GM18951 (cell line): ENCODE data around the gene SLC6A18.

Experiments
- POLR2A ChIP-seq: IDR thresholded peaks from 4 replicates; pipeline ENCODE4 v1.6.1; 2011; ENCODE audit warnings: mild to moderate bottlenecking; ENCODE audit not compliant: insufficient read length, insufficient read depth; ENCODE audit errors: extremely low read depth
- in situ Hi-C: fragments of 300-500 bp; cut with MboI; formaldehyde crosslinking; loops from one replicate; pipeline ENCODE4 v1.12.0; 2022; ENCODE audit warnings: low sequenced_read_pairs, mixed read lengths, inconsistent platforms; ENCODE audit not compliant: unreplicated experiment

The SLC6A18 gene

DNA sequence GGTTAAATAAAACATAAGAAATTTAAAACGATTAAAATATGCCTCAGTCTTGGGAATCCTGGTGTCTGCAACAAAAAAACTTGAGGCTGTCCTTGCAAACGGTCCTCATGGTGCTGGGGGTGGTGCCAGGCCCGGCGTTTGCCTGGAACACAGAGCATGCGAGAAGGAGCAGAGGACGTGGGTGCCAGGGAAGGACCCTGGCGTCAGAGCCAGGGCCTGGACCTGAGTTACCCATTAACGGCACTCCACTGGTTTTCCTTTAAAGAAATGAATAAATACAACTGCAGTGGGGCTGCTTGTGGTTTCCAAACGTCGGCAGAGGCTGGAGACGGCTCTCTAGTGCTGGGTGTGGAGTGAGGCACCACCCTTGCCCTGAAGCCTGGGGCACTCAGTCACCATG is at the start of gene SLC6A18:
Gene SLC6A18 (plus strand): TSS at position 301 of the 400 bp plus-strand sequence. CDS start 97 bp downstream, at position 398.
- no peak for TF ChIP-seq POLR2A
- in situ Hi-C loops: no loop called here

DNA sequence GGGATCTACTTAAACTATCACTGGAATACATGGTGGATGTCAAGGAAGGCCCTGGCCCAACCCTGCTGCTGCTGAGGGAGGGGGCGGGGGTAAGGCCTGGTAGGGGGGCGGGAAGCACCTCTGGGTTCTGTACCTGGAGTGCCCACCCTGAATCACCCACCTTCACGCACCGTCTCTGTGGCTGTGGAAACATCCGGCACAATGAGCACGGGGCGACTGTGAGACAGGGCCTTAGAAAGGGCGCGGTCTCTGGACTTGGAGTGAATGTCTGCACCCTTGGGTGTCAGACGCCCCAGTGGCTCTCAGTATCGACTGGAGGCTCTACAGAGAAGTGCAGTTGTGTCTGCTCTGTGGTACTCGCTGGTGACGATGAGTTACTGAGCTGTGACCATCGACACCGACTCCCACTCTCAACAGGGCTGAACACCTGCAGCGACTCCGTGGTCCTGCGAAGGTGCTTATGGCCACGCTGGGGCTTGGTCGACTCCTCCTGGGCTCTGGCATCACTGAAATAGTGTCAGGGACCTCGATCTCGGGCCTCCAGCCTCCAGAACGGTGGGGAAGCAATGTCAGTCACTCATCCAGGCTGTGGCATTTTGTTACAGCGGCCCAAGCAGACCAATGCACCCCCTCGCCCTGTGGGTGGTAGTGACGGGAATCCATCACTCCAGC is 49.2 kb upstream of the SLC6A18 start:
- in situ Hi-C loops: loop anchor here (10.0 kb wide), 1 partner anchor 469 kb away; no protein-coding TSS in a partner anchor
- TF ChIP-seq POLR2A: no peak

DNA sequence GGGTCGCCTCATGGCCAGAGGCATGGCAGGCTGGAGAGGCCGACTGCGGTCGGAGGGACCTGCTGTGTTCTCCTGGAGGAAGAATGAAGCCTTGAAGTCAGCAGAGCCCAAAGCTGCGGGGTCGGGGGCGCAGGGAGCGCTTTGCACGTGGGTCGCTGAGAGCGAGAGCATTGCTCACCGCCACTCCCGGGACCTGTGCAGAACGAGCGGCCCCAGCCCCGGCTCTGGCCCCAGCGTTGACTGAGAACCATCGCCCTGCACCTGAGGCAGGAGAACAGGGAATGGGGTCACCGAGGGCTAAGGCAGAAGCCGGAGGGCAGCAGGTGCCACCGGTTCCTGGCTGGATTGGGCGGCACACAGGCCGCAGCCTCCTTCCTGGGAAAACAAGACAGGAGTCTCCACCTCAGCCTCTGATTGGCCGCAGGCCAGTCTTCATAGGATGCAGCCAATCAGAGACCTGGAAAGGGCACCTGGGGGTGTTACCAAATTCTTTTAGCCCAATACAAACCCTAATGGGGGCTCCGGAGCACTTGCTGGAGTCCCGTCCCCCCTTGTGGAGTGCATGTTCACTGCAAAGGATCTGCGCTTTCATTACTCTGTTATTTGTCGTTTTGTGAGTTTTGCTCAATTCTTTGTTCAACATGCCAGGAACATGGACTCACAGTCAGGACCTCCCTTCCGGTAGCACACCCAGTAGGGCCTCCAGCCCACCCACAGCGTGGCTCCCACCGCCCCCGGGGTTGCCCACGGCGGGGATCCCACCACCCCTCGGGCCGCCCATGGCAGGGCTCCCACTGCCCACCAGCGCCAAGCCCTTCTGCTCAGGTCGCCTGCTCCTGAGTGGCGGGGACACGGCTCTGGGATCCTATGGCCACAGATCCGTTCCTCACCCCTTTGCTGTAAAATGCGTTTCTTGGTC is 48.4 kb upstream of the SLC6A18 start:
- in situ Hi-C loops: loop anchor here (10.0 kb wide), 1 partner anchor 468 kb away; no protein-coding TSS in a partner anchor
- no peak for TF ChIP-seq POLR2A

DNA sequence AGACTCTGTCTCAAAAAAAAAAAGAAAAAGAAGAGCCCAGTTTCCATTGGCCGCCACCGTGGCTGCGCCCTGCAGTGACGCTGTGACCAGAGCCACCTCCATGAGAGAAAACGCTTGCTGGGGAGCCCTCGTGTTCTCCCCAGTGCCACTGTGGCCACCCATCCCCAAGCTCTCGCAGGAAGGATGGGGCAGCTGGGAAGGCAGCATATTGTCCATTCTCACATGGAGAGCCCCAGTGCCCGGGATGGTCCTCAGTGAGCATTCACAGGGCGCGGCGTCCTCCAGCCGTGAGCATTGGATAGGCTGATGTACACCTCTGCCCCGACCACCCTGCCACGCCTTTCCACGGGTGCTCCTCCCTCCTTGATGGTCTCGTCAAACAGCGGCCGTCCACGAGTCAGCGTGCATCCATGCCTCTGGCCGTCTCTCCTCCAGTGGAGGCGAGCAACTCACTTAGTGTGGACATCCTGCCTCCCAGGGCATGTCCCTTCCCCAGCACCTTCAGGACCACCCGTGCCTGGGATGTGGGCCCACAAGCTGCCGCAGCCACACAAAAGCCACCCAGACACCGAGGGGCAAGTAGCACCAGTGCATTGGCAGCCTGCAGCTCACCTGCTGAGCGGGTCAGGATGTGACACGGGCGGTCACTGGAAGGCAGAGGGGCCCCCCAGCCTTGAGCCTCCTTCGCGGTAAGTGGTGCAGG is 47.2 kb upstream of the SLC6A18 start:
- in situ Hi-C loops: loop anchor here (10.0 kb wide), 1 partner anchor 467 kb away; no protein-coding TSS in a partner anchor

GRCh38 chr5:1178529-1179382 is 46.4 kb upstream of the SLC6A18 start:
- in situ Hi-C loops: loop anchor here (10.0 kb wide), 1 partner anchor 466 kb away; no protein-coding TSS in a partner anchor
- TF ChIP-seq POLR2A: no peak

More for the DNA sequence above, 47.2 kb upstream of the SLC6A18 start:
- no peak for TF ChIP-seq POLR2A

GRCh38 chr5:1179383-1179715 is 45.8 kb upstream of the SLC6A18 start:
- in situ Hi-C loops: loop anchor here (10.0 kb wide), 1 partner anchor 465 kb away; no protein-coding TSS in a partner anchor
- no peak for TF ChIP-seq POLR2A

DNA sequence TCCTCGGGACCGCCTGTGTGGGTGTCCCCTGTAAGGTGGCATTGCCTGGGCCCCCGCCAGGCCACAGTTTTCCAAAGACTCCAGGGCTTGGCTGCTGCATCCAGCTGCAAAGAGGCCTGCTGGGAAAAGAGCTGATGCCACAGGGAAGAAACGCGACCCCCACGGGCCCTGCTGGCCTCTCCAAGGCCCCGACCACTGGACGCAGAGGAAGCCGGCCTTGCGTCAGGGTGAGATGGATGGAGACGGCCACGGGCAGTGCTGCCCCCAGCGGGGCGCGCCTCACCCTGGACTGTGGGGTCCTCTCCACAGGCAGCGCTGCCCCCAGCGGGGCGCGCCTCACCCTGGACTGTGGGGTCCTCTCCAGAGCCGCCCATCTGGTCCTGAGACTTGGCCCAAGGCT is 45.1 kb upstream of the SLC6A18 start:
- in situ Hi-C loops: no loop called here
- TF ChIP-seq POLR2A: no peak

DNA sequence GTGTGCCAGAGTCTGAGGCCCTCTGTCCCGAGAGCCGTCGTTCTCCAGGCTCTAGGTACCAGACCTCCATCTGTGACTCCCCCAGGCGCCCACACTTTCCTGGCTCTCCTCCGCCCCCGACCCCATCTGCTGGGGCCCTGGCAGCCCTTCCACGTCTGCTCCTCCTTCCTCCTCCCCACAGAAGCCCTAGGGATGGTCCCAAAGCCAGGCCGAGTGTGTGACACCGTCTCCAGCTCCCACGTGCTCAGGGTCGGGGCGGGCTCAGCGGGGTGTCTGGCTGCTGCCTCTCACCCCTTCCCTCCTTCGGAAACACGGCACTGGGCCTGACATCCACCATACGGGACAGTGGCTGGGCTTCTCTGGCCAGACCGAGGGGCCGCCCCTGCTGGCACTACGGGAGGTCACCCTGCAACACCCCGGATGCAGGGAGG is 44.3 kb upstream of the SLC6A18 start:
- no peak for TF ChIP-seq POLR2A
- in situ Hi-C loops: no loop called here

DNA sequence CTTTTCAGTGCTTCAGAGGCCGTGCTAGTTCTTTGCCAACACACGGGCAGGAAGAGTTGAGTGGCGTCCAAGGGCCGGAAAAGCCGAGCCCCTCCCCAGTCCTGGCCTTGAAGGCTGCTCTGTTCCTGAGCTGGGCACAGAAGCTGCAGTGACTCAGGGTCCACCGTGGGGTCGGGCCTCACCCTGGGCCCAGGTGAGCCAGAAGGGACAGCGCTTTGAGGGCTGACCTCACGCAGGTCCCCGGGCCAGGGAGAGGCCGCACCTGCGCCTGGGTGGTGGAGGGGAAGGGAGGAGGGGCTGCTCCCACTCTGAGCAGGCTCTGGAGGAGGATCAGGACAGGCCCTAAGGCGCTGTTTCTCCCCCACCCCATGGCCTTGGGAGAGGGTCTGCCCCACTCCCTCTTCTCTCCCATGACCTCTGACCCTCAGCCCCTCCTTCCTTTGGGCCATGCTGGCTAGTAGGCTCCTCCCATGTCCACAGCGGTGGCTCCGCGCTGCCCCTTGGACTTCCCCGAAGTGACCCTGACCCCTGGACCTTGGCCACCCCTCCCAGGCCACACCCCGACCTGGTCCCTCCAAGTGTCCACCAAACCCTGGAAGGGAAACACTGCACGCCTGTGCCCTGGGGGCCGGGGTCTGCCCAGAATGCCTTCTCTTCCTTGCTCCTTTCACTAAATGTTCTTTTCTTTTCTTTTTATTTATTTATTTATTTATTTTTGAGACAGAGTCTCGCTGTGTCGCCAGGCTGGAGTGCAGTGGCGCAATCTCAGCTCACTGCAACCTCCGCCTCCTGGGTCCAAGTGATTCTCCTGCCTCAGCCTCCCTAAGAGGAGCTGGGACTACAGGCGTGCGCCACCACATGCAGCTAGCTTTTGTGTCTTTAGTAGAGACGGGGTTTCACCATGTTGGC is 43.5 kb upstream of the SLC6A18 start:
- in situ Hi-C loops: no loop called here

GRCh38 chr5:1182360-1182632 is 42.9 kb upstream of the SLC6A18 start:
- no peak for TF ChIP-seq POLR2A
- in situ Hi-C loops: no loop called here

More for the DNA sequence above, 43.5 kb upstream of the SLC6A18 start:
- no peak for TF ChIP-seq POLR2A

DNA sequence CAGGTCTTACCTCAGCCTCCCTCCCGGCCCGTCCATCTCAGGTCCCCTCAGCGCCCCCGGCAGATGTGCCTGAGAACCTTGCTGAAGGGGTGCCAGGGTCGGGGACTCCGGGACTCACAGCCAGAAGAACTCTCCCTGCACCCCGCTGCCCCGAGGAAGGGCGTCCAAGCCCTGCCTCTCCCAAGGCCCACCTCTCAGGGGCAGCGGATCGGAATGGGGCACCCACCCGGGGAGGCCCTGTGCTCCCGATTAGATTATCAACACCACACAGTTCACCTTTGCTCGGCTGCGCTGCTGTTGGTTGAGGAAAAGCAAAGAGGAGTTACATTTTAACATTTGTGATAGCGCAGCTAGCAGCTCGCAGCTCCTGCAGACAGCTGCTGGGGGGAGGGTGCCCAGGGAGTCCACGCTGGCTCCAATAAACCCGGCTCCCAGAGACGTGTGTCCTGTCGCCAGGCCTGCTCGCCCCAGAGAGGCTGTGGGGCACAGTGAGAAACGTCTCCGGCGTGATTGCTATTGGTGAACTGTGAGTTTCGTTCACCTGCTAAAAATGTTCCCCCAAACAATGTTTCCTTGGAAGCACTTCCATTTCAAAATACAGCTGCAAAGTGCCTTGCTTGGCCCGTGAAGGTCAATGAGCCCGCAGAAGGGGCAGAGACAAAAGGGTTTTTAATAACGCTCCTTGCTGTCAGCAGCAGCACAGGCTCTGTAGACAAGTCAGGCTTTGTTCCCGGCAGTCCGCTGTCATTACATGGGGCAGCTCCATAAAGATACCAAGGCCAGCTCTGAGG is 42.4 kb upstream of the SLC6A18 start:
- TF ChIP-seq POLR2A: no peak
- in situ Hi-C loops: no loop called here
